Measurements from ENCODE around the gene NDUFB8. TPM values are rescaled to one million over a fixed set of nuclear protein-coding genes. Genes with fewer than 3 reads are reported as not detected.

Gene NDUFB8
- total RNA-seq, 1 donor from 2014 or later: 199 TPM

DNA sequence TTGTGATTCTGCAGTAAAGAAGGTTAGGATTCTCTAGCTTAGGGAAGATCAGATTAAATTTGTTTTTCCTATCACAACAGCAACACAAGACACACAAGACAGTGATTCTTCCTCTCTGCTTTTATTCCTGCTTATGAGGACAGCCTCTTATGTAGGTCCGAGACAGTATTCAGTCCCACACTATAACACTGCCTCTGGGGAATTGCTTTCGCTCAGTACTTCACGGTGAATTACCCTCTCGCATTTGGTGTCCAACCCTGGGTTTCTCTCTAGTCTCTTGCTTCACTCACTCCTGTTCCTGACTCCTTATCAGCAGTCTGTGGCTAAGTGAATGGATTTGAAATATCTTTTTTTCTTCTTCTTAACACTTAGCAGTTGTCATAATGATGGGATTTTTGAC, 7.8 kb upstream of the NDUFB8 start:
- DNase-seq (ENCODE audit: low read depth in 2 of 2): no peak

- peak; percentile 92 to 95 for DNase-seq (ENCODE audit: low read depth in 2 of 2)
Measured at GRCh38 chr10:100535715-100536353, 6.2 kb upstream of the NDUFB8 start, which contains the start of gene HIF1AN. Gene HIF1AN, plus strand, starts transcription at chr10:100535943. Its CDS starts 16 bp downstream, at chr10:100535959.

DNA sequence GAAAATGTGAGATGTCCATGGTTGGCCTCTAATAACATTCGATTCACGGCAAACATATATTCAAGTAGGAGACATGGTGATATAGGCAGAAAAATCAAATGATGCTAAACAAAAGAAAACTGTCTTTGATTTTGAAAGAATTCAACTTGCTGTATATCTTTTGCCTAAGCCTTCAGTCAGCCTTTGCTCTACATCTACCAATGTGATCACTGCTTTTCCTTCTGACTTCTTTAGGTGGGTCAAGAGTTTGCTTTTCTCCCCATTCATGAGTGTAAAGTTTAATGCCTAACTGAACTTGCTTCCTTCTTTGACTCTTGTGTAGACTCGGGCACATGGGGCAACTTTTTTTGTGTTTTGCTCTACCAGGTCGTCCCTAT, 5.7 kb upstream of the NDUFB8 start:
- DNase-seq (ENCODE audit: low read depth in 2 of 2): no peak

DNA sequence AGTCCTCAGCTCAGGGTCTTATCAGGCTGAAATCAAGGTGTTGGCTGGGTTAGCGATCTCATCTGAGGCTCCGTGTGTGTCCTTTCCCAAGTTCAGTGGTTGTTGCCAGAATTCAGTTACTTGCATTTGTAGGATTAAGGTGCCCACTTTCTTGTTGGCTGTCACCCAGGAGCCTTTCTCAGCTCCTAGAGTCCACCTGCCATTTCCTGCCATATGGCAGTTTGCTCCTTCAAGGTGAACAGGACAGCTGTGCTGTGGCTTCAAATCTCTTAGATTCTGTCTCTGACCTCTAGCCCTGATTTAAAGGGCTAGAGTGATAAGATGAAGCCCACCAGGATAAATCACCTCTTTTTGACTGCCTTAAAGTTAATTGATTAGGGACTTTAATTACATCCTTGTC, 5.1 kb upstream of the NDUFB8 start:
- DNase-seq (ENCODE audit: low read depth in 2 of 2): no peak

- DNase-seq (ENCODE audit: low read depth in 2 of 2): no peak
Measured at GRCh38 chr10:100531761-100532160, 2.1 kb upstream of the NDUFB8 start.

GRCh38 chr10:100528921-100529474, 673 bp downstream of the NDUFB8 start:
- DNase-seq (ENCODE audit: low read depth in 2 of 2): peak in 1 of 2 donors; percentile 29

- DNase-seq (ENCODE audit: low read depth in 2 of 2): peak in 1 of 2 donors; percentile 65
Measured at GRCh38 chr10:100528123-100528886, 1.4 kb downstream of the NDUFB8 start.

- DNase-seq (ENCODE audit: low read depth in 2 of 2): no peak
Measured at GRCh38 chr10:100524638-100525037, 5.0 kb downstream of the NDUFB8 start.

- no peak for DNase-seq (ENCODE audit: low read depth in 2 of 2)
Measured at GRCh38 chr10:100524206-100524605, 5.5 kb downstream of the NDUFB8 start.

GRCh38 chr10:100522945-100523344, 6.7 kb downstream of the NDUFB8 start:
- no peak for DNase-seq (ENCODE audit: low read depth in 2 of 2)

DNA sequence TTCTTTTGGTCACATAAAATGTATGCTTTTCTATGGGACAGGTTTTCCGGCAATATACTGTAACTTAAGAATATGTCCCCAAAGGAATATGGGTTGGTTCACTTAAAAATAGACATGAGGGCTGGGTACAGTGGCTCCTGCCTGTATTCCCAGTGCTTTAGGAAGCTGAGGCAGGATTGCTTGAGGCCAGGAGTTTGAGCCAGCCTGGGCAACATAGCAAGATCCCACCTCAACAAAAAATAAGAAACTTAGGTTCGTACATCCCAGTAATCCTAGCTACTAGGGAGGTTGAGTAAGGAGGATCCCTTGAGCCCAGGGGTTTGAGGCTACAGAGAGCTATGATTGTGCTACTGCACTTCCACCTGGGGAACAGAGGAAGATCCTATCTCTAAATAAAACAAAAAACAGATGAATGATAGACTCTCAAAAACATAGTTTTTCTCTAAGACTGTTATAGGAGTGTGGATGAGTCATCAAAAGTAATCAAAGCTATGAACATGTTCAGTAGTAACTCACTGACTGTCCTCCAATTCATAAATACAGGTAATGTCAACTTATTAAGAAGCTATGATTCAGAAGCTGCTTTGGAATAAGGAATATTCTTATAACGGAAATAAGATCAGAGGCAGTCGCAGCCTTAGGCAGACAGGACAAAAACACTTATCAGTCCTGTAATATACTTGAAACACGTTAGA, 7.4 kb downstream of the NDUFB8 start:
- DNase-seq (ENCODE audit: low read depth in 2 of 2): peak in 1 of 2 donors; percentile 31

- peak in 1 of 2 donors; percentile 50 for DNase-seq (ENCODE audit: low read depth in 2 of 2)
Measured at GRCh38 chr10:100520811-100521210, 8.9 kb downstream of the NDUFB8 start.

- DNase-seq (ENCODE audit: low read depth in 2 of 2): peak in 1 of 2 donors; percentile 44
Measured at GRCh38 chr10:100519311-100520051, 10.2 kb downstream of the NDUFB8 start, which contains the start of gene SEC31B. Gene SEC31B, minus strand, starts transcription at chr10:100519861. Its CDS starts 2,909 bp downstream, at chr10:100516952.

DNA sequence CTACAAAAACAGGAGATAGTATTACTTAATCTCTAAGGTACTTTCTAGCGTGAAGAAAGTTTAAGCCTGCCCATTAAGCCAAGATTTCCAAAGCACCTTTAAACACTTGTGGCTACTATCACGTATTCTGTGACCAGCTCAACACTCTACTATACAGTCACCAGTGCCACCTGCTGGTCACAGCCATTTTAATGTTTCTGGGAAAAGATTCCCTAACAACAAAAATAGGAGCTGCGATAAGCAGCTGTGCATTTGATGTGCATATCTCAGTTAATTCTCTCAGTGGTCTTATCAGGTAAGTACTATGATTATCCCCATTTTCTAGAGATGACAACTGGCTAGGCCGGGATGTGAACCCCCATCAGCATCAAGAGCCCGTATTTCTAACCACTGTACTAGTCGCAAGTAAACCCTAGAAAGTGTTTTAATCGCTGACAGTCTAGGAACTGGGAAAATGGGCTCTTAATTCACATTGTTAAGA, 10.9 kb downstream of the NDUFB8 start:
- DNase-seq (ENCODE audit: low read depth in 2 of 2): peak; percentile 50 to 74

- DNase-seq (ENCODE audit: low read depth in 2 of 2): peak in 1 of 2 donors; percentile 23
Measured at GRCh38 chr10:100516847-100517246, 12.8 kb downstream of the NDUFB8 start.

DNA sequence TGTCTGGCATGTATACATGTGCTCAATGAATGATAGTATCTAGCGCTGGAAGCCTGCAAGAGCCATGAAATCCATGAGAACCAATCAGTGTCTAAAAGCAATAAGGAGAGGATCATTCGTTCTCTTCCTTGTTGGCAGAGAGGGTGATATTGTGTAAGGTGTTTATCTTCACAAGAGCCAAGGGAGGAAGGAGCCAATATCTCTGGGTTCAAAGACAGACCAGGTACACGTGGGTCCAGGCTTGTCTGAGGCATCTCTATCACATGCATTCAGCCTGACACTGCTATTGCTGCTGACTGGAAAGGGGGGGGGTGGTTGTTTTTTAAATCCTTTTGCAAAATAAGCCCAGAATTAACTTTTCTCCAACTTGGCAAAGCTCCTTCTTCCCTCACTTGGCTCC, 14.1 kb downstream of the NDUFB8 start:
- no peak for DNase-seq (ENCODE audit: low read depth in 2 of 2)

DNA sequence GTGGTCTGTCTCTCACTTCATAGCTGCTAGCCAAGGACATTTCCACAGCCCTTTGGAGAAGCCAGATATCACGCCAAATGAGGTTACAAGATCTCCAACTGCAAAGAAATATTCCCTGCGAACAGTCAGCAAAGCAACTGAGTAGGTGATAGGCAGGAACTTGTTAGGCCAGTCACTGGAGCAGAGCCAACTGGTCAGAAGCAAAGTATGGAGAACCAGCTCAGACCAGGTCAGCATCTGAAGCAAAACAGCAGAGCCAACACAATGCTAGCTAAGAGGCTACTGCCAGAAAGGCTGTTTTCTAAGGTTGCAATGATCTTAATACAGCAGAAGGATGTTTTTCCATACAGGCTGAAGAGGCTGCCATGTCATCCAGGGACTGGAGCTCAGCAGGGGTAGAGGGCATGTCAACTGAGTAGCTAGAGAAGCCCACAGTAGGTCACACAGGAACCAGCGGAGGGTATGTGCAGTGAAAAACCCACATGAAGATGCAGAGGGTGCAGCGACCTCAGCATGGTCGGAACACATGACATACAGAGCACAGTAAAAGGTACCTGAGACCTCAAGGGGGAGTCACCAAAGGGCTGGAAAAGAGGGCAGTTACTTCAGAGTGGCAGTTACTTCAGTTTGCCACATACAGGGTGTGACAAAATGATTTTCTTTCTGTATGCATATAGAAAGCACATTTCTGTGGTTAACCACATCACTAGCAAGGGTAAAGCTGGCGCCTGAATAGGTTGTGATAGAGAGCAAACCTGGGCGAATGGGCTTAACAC, 18.9 kb downstream of the NDUFB8 start:
- DNase-seq (ENCODE audit: low read depth in 2 of 2): no peak

DNA sequence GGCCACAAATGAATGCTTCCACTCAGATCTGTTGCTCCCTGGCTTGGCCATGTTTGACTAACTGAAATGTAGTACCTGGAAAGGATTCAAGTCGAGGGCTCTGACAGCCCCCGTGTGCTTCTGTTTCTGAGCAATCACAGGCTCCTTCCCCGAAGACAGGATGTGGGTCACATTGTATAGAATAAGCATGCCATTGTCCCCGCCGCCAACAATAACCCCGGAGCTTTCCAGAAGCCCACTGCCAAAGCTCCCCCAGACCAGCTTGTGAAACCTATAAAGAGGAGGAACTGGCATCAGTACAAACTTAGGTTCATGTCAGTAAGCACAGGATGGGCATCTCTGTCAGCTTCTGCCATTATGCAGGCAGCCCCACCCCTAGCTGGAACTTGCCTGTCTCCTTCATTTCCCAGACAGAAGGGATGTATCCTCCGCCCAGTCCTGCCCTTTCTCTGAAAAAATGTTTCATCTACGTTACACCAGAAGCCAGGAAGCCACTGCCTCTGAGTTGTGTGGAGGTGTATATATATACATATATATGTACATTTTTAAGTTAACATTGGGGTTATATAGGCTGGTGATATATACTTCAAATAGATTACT, 20.3 kb downstream of the NDUFB8 start:
- DNase-seq (ENCODE audit: low read depth in 2 of 2): no peak

- peak in 1 of 2 donors; percentile 63 for DNase-seq (ENCODE audit: low read depth in 2 of 2)
Measured at GRCh38 chr10:100508691-100509150, 20.9 kb downstream of the NDUFB8 start.

GRCh38 chr10:100508266-100508665, 21.4 kb downstream of the NDUFB8 start:
- no peak for DNase-seq (ENCODE audit: low read depth in 2 of 2)
